Stimulated activated CD8-positive, alpha-beta memory T cell treated with anti-CD3 and anti-CD28 coated beads, Interleukin-12 subunit alpha, Interleukin-12 subunit beta, amount 100 ng/mL, for 4 hours (primary cell): Measurements from ENCODE around the gene RTN4RL1.
A peak's percentile ranks its signal among the peaks of the same experiment; 100 is the strongest.

Experiments
- DNase-seq: peaks from one replicate; pipeline ENCODE4 v3.0.0-alpha.2; 2020; ENCODE audit warnings: low read depth

The RTN4RL1 gene

GRCh38 chr17:2047590-2047989, 22.5 kb upstream of the RTN4RL1 start:
- no peak for DNase-seq

- no peak for DNase-seq
Measured at GRCh38 chr17:2044263-2044894, 19.2 kb upstream of the RTN4RL1 start.

GRCh38 chr17:2043785-2044184, 18.7 kb upstream of the RTN4RL1 start:
- no peak for DNase-seq

- DNase-seq = no peak
Measured at GRCh38 chr17:2042933-2043332, 17.8 kb upstream of the RTN4RL1 start.

GRCh38 chr17:2042390-2042847, 17.3 kb upstream of the RTN4RL1 start:
- no peak for DNase-seq

GRCh38 chr17:2041561-2042389, 16.6 kb upstream of the RTN4RL1 start, which contains the start of gene OVCA2:
TSS of gene OVCA2 (plus strand) at chr17:2042022. CDS start at chr17:2042048, 26 bp downstream.
- DNase-seq = peak; percentile 95

- DNase-seq = no peak
Measured at GRCh38 chr17:2040942-2041560, 15.9 kb upstream of the RTN4RL1 start.

GRCh38 chr17:2040219-2040827, 15.2 kb upstream of the RTN4RL1 start:
- DNase-seq = no peak

- no peak for DNase-seq
Measured at GRCh38 chr17:2037155-2037554, 12.0 kb upstream of the RTN4RL1 start.

GRCh38 chr17:2035541-2036488, 10.7 kb upstream of the RTN4RL1 start:
- no peak for DNase-seq

- DNase-seq = no peak
Measured at GRCh38 chr17:2034806-2035540, 9.8 kb upstream of the RTN4RL1 start.

- no peak for DNase-seq
Measured at GRCh38 chr17:2034157-2034556, 9.0 kb upstream of the RTN4RL1 start.

- DNase-seq = no peak
Measured at GRCh38 chr17:2033153-2033552, 8.0 kb upstream of the RTN4RL1 start.

- DNase-seq = no peak
Measured at GRCh38 chr17:2030779-2031163, 5.6 kb upstream of the RTN4RL1 start.

- DNase-seq = peak; percentile 75
Measured at GRCh38 chr17:2029911-2030778, 5.0 kb upstream of the RTN4RL1 start, which contains the start of gene DPH1. TSS of gene DPH1 (plus strand) at chr17:2030153. CDS start at chr17:2030170, 17 bp downstream.

- no peak for DNase-seq
Measured at GRCh38 chr17:2028737-2029136, 3.6 kb upstream of the RTN4RL1 start.

GRCh38 chr17:2028234-2028614, 3.1 kb upstream of the RTN4RL1 start:
- no peak for DNase-seq

- no peak for DNase-seq
Measured at GRCh38 chr17:2027528-2028233, 2.5 kb upstream of the RTN4RL1 start.
